WTC11 (cell line): Measurements from ENCODE around the gene ANXA9. TPM values are rescaled to one million over a fixed set of nuclear protein-coding genes. Genes with fewer than 3 reads are reported as not detected.

Source experiments
- ATAC-seq: fragments of 200-7000 bp; cut with Tn5 transposase; 2 replicates; pipeline ENCODE4 v1.10.0; 2021; ENCODE audit warnings: mild to moderate bottlenecking, moderate library complexity
- CTCF ChIA-PET: fragments of 300-600 bp; sonication (Branson Sonifier 250); formaldehyde crosslinking; loops from one replicate; lab custom pipeline; 2021; ENCODE audit warnings: antibody characterized with exemption; lab: Charles Lee
- POLR2A ChIA-PET: fragments of 350-600 bp; sonication (Branson Sonifier 250); formaldehyde crosslinking; loops from one replicate; lab custom pipeline; 2021; ENCODE audit warnings: antibody characterized with exemption; lab: Charles Lee
- DNase-seq: peaks from one replicate; pipeline ENCODE4 v3.0.0; 2021; ENCODE audit warnings: low spot score
- H3K27ac Mint-ChIP-seq: 2 replicates; pipeline ENCODE4 v1.8.0; 2021; ENCODE audit warnings: mixed read lengths
- H3K27me3 Mint-ChIP-seq: 2 replicates; pipeline ENCODE4 v1.8.0; 2021; ENCODE audit warnings: low read depth, mild to moderate bottlenecking, moderate library complexity, mixed read lengths
- H3K36me3 Mint-ChIP-seq: 2 replicates; pipeline ENCODE4 v1.8.0; 2021; ENCODE audit warnings: mixed read lengths
- H3K4me1 Mint-ChIP-seq: 2 replicates; pipeline ENCODE4 v1.8.0; 2022; ENCODE audit warnings: mixed read lengths
- H3K4me3 Mint-ChIP-seq: 2 replicates; pipeline ENCODE4 v1.8.0; 2021; ENCODE audit warnings: mild to moderate bottlenecking, moderate library complexity, mixed read lengths
- H3K9me3 Mint-ChIP-seq: 2 replicates; pipeline ENCODE4 v1.8.0; 2021; ENCODE audit warnings: mixed read lengths
- AFF4 ChIP-seq: sonication (generic); formaldehyde crosslinking; IDR thresholded peaks from 2 replicates; pipeline ENCODE4 v1.8.1; 2023; ENCODE audit warnings: mild to moderate bottlenecking, missing genetic modification reagents, borderline replicate concordance
- GABPB1 ChIP-seq: sonication (generic); formaldehyde crosslinking; IDR thresholded peaks from 2 replicates; pipeline ENCODE4 v1.8.1; 2023; ENCODE audit warnings: mild to moderate bottlenecking, missing genetic modification reagents
- JUN ChIP-seq: sonication (generic); formaldehyde crosslinking; IDR thresholded peaks from 2 replicates; pipeline ENCODE4 v1.8.0; 2023; ENCODE audit warnings: mild to moderate bottlenecking, missing genetic modification reagents
- MYBL2 ChIP-seq: sonication (generic); formaldehyde crosslinking; IDR thresholded peaks from 2 replicates; pipeline ENCODE4 v1.8.1; 2023; ENCODE audit warnings: mild to moderate bottlenecking, moderate library complexity, missing genetic modification reagents
- NFATC4 ChIP-seq: fragments of 250-450 bp; sonication (Bioruptor Pico); IDR thresholded peaks from 2 replicates; pipeline ENCODE4 v1.9.0; 2021; ENCODE audit warnings: mild to moderate bottlenecking
- PRDM15 ChIP-seq: sonication (generic); formaldehyde crosslinking; IDR thresholded peaks from 2 replicates; pipeline ENCODE4 v1.8.0; 2022; ENCODE audit warnings: missing genetic modification reagents
- ZNF512 ChIP-seq: sonication (generic); formaldehyde crosslinking; IDR thresholded peaks from 2 replicates; pipeline ENCODE4 v1.8.1; 2022; ENCODE audit warnings: missing genetic modification reagents, borderline replicate concordance
- total RNA-seq: library from RNA; stranded (reverse); gene quantifications from 3 replicates; pipeline ENCODE4 v1.2.3, GENCODE V29; 2021
- TF ChIP-seq, protein P1 (sequence below): sonication (generic); formaldehyde crosslinking; IDR thresholded peaks from 2 replicates; pipeline ENCODE4 v1.8.1; 2022; ENCODE audit warnings: low read depth, missing genetic modification reagents, borderline replicate concordance
- TF ChIP-seq, protein P2 (sequence below): sonication (generic); formaldehyde crosslinking; IDR thresholded peaks from 2 replicates; pipeline ENCODE4 v1.8.0; 2023; ENCODE audit warnings: missing genetic modification reagents
- TF ChIP-seq, protein P3 (sequence below): fragments of 250-450 bp; sonication (Bioruptor Pico); IDR thresholded peaks from 2 replicates; pipeline ENCODE4 v1.9.0; 2021; ENCODE audit warnings: moderate library complexity, mild to moderate bottlenecking, inconsistent platforms, borderline replicate concordance

Gene ANXA9
- total RNA-seq, 1 experiment from 2014 or later: 1.6 TPM

GRCh38 chr1:151036356-151036755 is 54.3 kb downstream of the ANXA9 start, which contains the start of gene BNIPL:
Gene BNIPL (plus strand): TSS chr1:151036586. CDS start chr1:151036726, 140 bp downstream.
- DNase-seq: no peak
- peaks cover 20% of the 10 kb centered on the region for H3K36me3 Mint-ChIP-seq

GRCh38 chr1:151037032-151037431 is 54.9 kb downstream of the ANXA9 start:
- CTCF ChIA-PET: interaction anchor here (0.6 to 2.2 kb wide), 8 partner anchors 11 to 822 kb away, joined by 3 to 16 read pairs (median 4); partner anchors contain the start of genes C1orf56, CDC42SE1, GABPB2 and MINDY1
- Mint-ChIP-seq H3K4me1 (peaks cover 16% of the 10 kb centered on the region), H3K9me3 (no peaks in the 10 kb centered on the region), H3K4me3 (0 out of 2 replicates have a peak overlapping the region, but pooled peaks have one; percentile 5), H3K36me3 (peaks cover 17% of the 10 kb centered on the region), H3K27ac (peak overlapping the region; percentile 93), H3K27me3 (no peaks in the 10 kb centered on the region)
- POLR2A ChIA-PET: interaction anchor here (1.1 kb wide), 1 partner anchor 11 kb away, joined by 5 read pairs; no protein-coding TSS in a partner anchor
- TF ChIP-seq AFF4 (CRISPR knock-in tag): no peak
- TF ChIP-seq JUN: no peak
- TF ChIP-seq NFATC4 (CRISPR knock-in tag): no peak
- TF ChIP-seq PRDM15 (CRISPR knock-in tag): peak; percentile 30
- no peak for TF ChIP-seq GABPB1 (CRISPR knock-in tag)
- TF ChIP-seq, protein P1, sequence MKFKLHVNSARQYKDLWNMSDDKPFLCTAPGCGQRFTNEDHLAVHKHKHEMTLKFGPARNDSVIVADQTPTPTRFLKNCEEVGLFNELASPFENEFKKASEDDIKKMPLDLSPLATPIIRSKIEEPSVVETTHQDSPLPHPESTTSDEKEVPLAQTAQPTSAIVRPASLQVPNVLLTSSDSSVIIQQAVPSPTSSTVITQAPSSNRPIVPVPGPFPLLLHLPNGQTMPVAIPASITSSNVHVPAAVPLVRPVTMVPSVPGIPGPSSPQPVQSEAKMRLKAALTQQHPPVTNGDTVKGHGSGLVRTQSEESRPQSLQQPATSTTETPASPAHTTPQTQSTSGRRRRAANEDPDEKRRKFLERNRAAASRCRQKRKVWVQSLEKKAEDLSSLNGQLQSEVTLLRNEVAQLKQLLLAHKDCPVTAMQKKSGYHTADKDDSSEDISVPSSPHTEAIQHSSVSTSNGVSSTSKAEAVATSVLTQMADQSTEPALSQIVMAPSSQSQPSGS (CRISPR knock-in tag): no peak
- no peak for TF ChIP-seq ZNF512
- ATAC-seq: no peak
- no peak for DNase-seq

More at GRCh38 chr1:151036356-151036755, 54.3 kb downstream of the ANXA9 start, which contains the start of gene BNIPL:
- no peaks in the 10 kb centered on the region for H3K9me3 Mint-ChIP-seq
- ChIA-PET POLR2A (interaction anchor here (1.1 kb wide), 1 partner anchor 12 kb away, joined by 5 read pairs; no protein-coding TSS in a partner anchor), CTCF (interaction anchor here (0.8 to 2.2 kb wide), 5 partner anchors 11 to 35 kb away, joined by 3 to 16 read pairs (median 7); partner anchors contain the start of genes C1orf56, CDC42SE1, GABPB2 and MINDY1)
- H3K4me1 Mint-ChIP-seq: peaks cover 16% of the 10 kb centered on the region
- TF ChIP-seq, protein P2, sequence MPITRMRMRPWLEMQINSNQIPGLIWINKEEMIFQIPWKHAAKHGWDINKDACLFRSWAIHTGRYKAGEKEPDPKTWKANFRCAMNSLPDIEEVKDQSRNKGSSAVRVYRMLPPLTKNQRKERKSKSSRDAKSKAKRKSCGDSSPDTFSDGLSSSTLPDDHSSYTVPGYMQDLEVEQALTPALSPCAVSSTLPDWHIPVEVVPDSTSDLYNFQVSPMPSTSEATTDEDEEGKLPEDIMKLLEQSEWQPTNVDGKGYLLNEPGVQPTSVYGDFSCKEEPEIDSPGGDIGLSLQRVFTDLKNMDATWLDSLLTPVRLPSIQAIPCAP (CRISPR knock-in tag): no peak
- H3K4me3 Mint-ChIP-seq: peak within 1 kb of the TSS; percentile 51
- peak; percentile 69 for ATAC-seq
- H3K27ac Mint-ChIP-seq: peak within 1 kb of the TSS; percentile 93
- no peaks in the 10 kb centered on the region for H3K27me3 Mint-ChIP-seq

- CTCF ChIA-PET: interaction anchor here (1.0 to 1.4 kb wide), 3 partner anchors 9 to 60 kb away, joined by 4 to 8 read pairs (median 4); partner anchors contain the start of gene C1orf56
- POLR2A ChIA-PET: no interaction called here
- no peak for DNase-seq
- ATAC-seq: no peak
- Mint-ChIP-seq H3K27me3 (no peaks in the 10 kb centered on the region), H3K9me3 (no peaks in the 10 kb centered on the region), H3K27ac (no peak overlapping the region; the same call in 1 of the 2 replicates), H3K4me3 (no peak overlapping the region), H3K4me1 (peaks cover 16% of the 10 kb centered on the region), H3K36me3 (peaks cover 7% of the 10 kb centered on the region; the same call in 1 of the 2 replicates)
- TF ChIP-seq, protein P3, sequence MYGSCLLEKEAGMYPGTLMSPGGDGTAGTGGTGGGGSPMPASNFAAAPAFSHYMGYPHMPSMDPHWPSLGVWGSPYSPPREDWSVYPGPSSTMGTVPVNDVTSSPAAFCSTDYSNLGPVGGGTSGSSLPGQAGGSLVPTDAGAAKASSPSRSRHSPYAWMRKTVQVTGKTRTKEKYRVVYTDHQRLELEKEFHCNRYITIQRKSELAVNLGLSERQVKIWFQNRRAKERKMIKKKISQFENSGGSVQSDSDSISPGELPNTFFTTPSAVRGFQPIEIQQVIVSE (CRISPR knock-in tag): no peak
- TF ChIP-seq MYBL2 (CRISPR knock-in tag) (no peak), ZNF512 (no peak)
These were observed 57.4 kb downstream of the ANXA9 start for GRCh38 chr1:151039521-151039920.
